Brain microvascular endothelial cell (primary cell): ENCODE results near the gene ZBTB20.

ENCODE experiments used
- DNase-seq: peaks from one replicate; pipeline ENCODE4 v3.0.0-alpha.2; 2020
- H3K27ac ChIP-seq: fragments of 250-450 bp; sonication (Bioruptor Pico); 2 replicates; pipeline ENCODE4 v1.5.1; 2020; ENCODE audit warnings: mild to moderate bottlenecking, moderate library complexity
- H3K27me3 ChIP-seq: fragments of 250-450 bp; sonication (Bioruptor Pico); replicated peaks from 2 replicates; pipeline ENCODE4 v1.5.1; 2020; ENCODE audit warnings: mild to moderate bottlenecking
- H3K36me3 ChIP-seq: fragments of 250-450 bp; sonication (Bioruptor Pico); replicated peaks from 2 replicates; pipeline ENCODE4 v1.5.1; 2020; ENCODE audit warnings: mild to moderate bottlenecking
- H3K4me3 ChIP-seq: 2 replicates; pipeline ENCODE4 v1.5.1; 2011; ENCODE audit warnings: low read depth, mild to moderate bottlenecking, control low read depth, low read length, moderate library complexity
- CTCF ChIP-seq: IDR thresholded peaks from 2 replicates; pipeline ENCODE4 v1.5.1; 2011; ENCODE audit warnings: low read depth, mild to moderate bottlenecking, moderate library complexity, low read length, control low read depth, inconsistent platforms; ENCODE audit errors: missing control alignments
- in situ Hi-C: cut with HindIII; loops from 2 replicates; pipeline ENCODE4 v1.10.0; 2017; ENCODE audit warnings: low sequenced_read_pairs, low pct_ligation_motif_present

The ZBTB20 gene

GRCh38 chr3:114338651-114339357 is 808.3 kb downstream of the ZBTB20 start:
- in situ Hi-C loops, result no loop called here
- Histone ChIP-seq H3K4me3 (no peak overlapping the region), H3K27me3 (no peaks in the 10 kb centered on the region), H3K27ac (no peak overlapping the region), H3K36me3 (no peaks in the 10 kb centered on the region)
- no peak for TF ChIP-seq CTCF
- no peak for DNase-seq

GRCh38 chr3:114336857-114337256 is 810.2 kb downstream of the ZBTB20 start:
- H3K27me3 ChIP-seq, result no peaks in the 10 kb centered on the region
- DNase-seq, result no peak
- no peak for TF ChIP-seq CTCF
- in situ Hi-C loops, result no loop called here
- no peak overlapping the region for H3K27ac ChIP-seq
- no peak overlapping the region for H3K4me3 ChIP-seq
- no peaks in the 10 kb centered on the region for H3K36me3 ChIP-seq

- Histone ChIP-seq H3K36me3 (no peaks in the 10 kb centered on the region), H3K27ac (no peak overlapping the region), H3K4me3 (no peak overlapping the region), H3K27me3 (no peaks in the 10 kb centered on the region)
- TF ChIP-seq CTCF, result peak; percentile 10
- DNase-seq, result no peak
- in situ Hi-C loops, result no loop called here
These were observed 810.9 kb downstream of the ZBTB20 start for GRCh38 chr3:114336122-114336697.

- H3K36me3 ChIP-seq, result no peaks in the 10 kb centered on the region
- no peak overlapping the region for H3K27ac ChIP-seq
- DNase-seq, result no peak
- TF ChIP-seq CTCF, result no peak
- H3K4me3 ChIP-seq, result no peak overlapping the region
- in situ Hi-C loops, result no loop called here
- H3K27me3 ChIP-seq, result no peaks in the 10 kb centered on the region
These were observed 813.2 kb downstream of the ZBTB20 start for GRCh38 chr3:114333923-114334240.

- H3K27me3 ChIP-seq, result no peaks in the 10 kb centered on the region
- no peaks in the 10 kb centered on the region for H3K36me3 ChIP-seq
- in situ Hi-C loops, result no loop called here
- peak; percentile 3 for DNase-seq
- H3K27ac ChIP-seq, result no peak overlapping the region
- no peak for TF ChIP-seq CTCF
- H3K4me3 ChIP-seq, result no peak overlapping the region
These were observed 813.7 kb downstream of the ZBTB20 start for GRCh38 chr3:114333180-114333922.
